ENCODE data around the gene SERPINA5.
"Not testable (repeated sequence)": the region's sequence is repeated elsewhere in the genome, so short reads cannot be mapped to it uniquely, and the experiment has no call there.

The SERPINA5 gene

GRCh38 chr14:94624537-94625352, 43.5 kb downstream of the SERPINA5 start:
- DNase-seq = no peak

- no peak for DNase-seq
These were observed 44.1 kb downstream of the SERPINA5 start for GRCh38 chr14:94625353-94625635.

- DNase-seq = no peak
These were observed 47.4 kb downstream of the SERPINA5 start for GRCh38 chr14:94628578-94628977.

- no peak for DNase-seq
These were observed 49.2 kb downstream of the SERPINA5 start for GRCh38 chr14:94630396-94630795.

GRCh38 chr14:94631050-94631449, 49.8 kb downstream of the SERPINA5 start:
- no peak for DNase-seq

- no peak for DNase-seq
These were observed 50.5 kb downstream of the SERPINA5 start for GRCh38 chr14:94631536-94632304.

- no peak for DNase-seq
These were observed 51.0 kb downstream of the SERPINA5 start for GRCh38 chr14:94632305-94632590.

- DNase-seq = no peak
These were observed 51.9 kb downstream of the SERPINA5 start for GRCh38 chr14:94633121-94633520.

- DNase-seq = no peak
These were observed 53.9 kb downstream of the SERPINA5 start for GRCh38 chr14:94635154-94635553.

- DNase-seq = no peak
These were observed 55.7 kb downstream of the SERPINA5 start for GRCh38 chr14:94636744-94637412.

- not testable (repeated sequence) for DNase-seq
These were observed 56.6 kb downstream of the SERPINA5 start for GRCh38 chr14:94637814-94638213.

GRCh38 chr14:94638339-94638738, 57.1 kb downstream of the SERPINA5 start:
- no peak for DNase-seq

- no peak for DNase-seq
These were observed 58.0 kb downstream of the SERPINA5 start for GRCh38 chr14:94638961-94639817.

- no peak for DNase-seq
These were observed 59.8 kb downstream of the SERPINA5 start for GRCh38 chr14:94640721-94641631.

- no peak for DNase-seq
These were observed 60.4 kb downstream of the SERPINA5 start for GRCh38 chr14:94641632-94641955.
